HG03457 (cell line): ENCODE measurements around the gene ANKRD10.
A peak's percentile ranks its signal among the peaks of the same experiment; 100 is the strongest.
"Not testable (repeated sequence)": the region's sequence is repeated elsewhere in the genome, so short reads cannot be mapped to it uniquely, and the experiment has no call there.

ENCODE experiments used
- ATAC-seq: cut with Tn5 transposase; IDR thresholded peaks from one replicate; pipeline ENCODE4 v1.9.1; 2021; ENCODE audit warnings: moderate number of reproducible peaks; ENCODE audit not compliant: unreplicated experiment

The ANKRD10 gene

DNA sequence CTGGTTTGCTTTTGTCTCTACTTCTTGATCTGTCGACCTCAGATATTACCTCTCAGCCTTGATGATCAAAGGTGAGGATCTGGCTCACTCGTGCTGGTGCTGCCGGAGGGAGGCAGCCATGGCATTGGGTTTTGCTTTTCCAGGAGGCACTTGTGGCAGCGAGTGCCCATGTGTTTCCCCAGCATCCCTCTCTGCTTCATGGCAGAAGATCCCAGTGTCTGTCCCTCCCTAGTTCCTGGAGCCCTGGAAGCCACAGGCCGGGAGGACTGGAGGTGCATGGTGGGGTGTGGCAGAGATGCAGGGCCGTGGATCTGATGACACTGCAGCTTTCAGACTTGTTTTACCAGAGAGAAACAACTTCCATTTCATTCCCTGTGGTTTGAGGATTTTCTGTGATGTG, 47.5 kb downstream of the ANKRD10 start:
- no peak for ATAC-seq

DNA sequence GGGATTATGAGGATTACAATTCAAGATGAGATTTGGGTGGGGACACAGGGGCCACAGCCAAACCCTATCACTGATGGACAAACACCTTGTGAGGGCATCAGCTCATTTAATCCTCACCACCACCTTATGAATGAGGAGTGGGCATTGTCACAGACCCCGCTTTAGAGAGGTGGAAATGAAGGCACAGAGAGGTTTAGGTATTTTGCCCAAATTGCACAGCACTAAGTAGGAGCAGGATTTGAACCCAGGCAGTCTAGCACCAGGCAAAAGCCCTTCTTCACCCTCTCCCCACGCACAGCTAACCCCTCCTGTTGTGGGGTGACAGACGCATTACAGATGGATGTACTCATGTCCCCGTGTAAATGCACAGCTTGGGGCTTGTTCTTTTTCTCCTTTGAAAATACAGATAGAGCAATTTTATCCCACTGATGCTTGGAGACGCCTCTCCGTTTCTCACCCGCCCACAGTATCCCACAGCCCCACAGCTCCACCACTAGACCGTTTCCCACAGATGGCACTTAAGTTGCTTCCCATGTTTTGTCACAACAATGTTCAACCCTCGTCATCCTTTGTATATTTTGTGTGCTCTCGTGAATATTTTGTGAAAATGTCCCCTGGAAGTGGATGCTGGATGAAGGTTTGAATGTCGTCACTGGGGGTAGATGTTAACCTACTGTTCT, 48.2 kb downstream of the ANKRD10 start:
- ATAC-seq: no peak

DNA sequence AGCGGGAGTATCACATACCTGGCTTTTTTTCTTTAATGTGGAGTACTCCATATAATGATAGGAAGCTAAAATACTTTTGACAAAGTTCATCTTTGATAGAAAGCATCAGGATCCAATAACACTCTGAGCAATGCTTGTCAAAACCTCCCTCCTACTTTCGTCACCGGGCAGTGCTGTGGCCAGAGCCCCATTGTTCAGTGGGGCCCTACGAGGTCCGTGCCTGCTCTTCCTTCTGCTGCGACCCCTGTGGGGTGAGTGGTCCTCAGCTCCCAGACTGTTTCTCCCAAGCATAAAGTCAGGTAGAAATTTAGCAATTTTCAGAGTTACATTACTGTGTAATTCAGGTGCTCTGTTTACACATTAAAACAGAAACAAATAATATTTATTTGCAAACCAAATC, 51.2 kb downstream of the ANKRD10 start:
- ATAC-seq: no peak

DNA sequence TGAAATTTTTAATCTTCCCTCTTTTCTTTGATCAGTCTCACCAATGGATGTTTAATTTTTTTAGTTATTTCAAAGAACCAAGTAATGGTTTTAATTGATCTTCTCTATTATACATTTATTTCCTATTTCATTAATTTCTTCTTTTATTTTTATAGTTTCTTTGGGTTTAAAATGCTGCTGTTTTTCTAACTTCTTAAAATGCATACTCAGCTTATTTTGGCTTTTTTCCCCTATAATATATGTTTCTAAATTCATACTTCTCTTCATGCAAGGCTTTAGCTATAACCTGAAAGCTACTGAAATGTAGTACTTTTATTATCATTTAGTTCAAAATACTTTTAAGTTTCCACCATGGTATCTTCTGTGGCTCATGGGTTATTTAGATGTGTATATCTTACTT, 53.9 kb downstream of the ANKRD10 start:
- ATAC-seq: no peak

DNA sequence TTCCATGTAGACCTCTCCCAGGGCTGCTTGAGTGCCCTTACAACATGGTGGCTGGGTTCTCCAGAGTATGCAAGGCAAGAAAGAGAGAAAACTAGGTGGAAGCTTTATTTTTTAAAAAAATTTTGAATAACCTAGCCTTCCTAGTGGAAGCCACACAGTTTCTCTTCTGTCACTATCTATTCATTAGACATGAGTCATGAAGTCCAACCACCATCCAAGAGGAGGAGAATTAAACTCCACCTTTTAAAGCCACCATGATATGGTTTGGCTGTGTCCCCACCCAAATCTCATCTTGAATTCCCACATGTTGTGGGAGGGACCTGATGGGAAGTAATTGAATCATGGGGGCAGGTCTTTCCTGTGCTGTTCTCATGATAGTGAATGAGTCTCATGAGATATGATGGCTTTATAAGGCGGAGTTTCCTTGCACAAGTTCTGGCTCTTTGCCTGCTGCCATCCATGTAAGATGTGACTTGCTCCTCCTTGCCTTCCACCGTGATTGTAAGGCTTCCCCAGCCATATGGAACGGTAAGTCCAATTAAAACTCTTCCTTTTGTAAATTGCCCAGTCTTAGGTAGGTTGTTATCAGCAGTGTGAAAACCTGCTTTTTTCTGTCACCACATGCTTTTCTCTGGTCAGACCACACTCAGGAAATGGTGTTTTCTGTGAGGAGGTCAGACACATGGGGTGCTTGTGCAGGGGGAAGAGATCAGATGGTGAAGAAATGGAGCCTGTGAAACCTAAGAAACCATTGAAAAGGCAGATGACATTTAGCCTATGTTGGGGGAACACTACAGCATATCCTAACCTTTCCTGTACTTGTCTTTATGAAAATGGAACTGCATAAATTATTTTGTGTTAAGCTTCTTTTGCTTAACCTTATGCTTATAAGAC, 57.7 kb downstream of the ANKRD10 start:
- ATAC-seq: peak; percentile 74

DNA sequence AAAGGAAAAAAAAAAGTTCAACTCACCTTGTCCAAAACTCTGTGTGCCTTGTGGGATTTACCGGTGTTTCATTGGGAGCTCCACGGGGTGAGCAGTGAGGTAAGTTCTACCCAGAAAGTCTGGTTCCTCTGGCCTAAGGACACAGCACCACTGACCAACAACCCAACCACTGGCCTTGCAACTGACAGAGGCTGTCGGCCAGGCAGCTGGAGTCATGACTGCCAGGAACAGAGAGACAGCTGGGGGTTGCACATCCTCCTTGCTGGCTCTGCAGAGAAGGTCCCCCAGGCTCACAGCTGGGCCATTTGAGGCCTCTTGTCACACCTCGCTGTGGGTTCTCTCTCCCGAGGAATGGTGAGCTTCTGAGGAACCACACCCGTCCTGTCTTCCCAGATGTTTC, 59.5 kb downstream of the ANKRD10 start:
- ATAC-seq: no peak

DNA sequence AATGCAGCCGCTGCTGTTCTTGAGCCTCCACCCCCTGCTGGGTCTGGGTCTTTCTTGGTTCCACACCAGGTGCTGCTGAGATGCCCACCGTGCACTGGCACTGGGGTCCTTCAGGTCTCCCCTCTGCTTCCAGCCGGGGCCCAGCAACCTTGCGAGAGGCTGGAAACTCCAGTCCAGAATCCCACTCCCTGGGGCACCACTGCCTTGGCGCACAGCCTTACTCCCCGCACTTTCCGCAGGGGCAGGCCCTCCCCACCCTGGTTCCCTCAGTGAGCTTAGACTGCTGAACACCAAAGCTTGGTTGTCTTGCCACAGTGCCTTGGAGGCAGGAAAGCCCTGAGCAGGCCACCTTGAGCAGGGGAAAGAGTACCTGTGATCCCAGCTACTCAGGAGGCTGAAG, 60.0 kb downstream of the ANKRD10 start:
- ATAC-seq: no peak

DNA sequence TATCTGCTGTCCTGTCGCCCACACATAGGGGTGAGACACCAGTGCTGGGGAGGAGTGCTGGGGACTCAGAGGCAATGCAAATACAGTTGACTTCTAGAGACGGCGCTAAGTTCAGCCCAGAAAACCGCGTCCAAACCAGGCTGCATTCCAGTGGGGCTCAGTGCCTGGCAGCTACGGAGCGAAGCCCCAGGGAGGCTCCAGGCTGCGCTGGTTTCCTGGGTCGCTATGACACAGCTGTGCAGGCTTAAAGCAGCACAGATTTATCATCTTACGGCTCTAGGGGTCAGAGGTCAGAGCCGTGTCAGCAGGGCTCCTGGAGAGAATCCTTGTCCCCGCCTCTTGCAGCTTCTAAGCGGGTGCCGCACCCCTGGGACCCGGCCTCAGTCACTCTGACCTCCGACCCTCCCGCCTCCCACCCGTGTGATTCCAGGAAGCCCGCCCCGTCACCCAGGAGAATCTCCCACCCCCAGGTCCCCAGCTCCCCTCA, 61.6 kb downstream of the ANKRD10 start:
- ATAC-seq: no peak

DNA sequence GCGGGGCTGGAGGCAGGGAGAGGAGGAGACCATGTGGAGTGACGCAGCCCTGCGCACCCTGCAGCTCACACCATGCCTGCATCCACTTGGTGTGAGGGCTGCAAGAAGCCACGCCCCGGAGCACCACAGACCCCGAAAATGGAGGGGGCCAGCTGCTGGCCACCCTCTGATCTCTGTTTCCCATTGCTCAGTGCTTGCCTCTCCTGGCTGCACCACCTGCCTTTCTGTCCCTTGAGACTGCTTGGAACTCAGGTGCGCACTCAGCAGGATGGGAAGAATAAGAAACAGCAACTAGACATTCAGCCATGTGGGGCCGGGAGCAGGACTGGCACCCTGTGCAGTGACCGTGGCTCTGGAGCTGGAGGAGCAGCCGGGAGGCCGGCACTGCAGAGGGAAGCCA, 64.0 kb downstream of the ANKRD10 start:
- no peak for ATAC-seq

DNA sequence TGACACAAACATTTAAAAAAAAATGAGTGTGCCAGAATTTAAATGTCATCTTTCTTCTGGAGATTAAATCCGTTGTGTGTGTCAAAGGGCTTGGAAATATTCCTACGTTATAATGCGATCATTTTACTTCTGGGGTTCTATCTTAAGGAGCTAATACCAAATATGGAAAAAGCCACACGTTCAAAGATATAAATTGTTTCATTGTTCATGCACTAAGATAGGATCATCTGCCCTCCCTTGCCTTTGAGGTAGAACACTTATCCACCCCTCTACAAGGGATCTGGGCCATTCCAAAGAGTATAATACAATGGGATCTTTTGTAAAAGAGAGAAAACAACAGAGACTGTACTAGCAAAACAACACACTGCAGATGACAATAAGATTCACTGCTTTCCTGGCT, 64.9 kb downstream of the ANKRD10 start:
- no peak for ATAC-seq

DNA sequence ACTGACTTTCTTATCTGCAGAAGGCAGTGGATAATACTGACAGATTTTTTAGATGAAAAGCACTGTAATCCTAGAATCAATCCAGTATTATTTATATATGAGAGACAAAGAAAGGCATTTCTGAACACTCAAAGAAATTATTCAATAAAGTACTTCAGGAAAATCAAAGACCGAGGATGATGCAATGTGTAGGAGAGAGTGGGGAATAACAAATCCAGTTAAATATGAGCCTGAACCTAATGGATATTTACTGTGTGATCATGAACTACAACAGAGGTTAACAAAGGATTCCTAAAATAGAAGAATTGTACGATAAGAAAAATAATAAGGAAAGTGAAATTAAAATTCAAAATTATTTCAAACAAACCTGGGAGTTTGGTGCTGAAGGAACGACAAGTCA, 69.3 kb downstream of the ANKRD10 start:
- no peak for ATAC-seq

DNA sequence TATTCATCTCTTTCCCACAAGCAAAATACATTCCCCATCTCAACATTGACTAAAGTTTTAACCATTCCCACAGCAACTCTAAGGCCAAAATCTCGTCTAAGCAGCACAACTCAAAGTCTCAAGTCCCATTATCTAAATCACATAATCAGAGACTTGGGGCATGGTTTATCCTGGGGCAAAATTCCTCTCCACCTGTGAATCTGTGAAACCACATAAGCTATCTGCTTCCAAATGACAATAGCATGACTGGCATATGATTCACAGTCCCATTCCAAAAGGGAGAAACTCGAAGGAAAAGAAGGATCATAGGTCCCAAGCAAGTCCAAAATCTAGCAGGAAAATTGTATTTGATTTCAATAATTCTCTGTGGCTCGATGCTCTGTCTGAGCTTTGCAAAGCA, 73.0 kb downstream of the ANKRD10 start:
- ATAC-seq: no peak

DNA sequence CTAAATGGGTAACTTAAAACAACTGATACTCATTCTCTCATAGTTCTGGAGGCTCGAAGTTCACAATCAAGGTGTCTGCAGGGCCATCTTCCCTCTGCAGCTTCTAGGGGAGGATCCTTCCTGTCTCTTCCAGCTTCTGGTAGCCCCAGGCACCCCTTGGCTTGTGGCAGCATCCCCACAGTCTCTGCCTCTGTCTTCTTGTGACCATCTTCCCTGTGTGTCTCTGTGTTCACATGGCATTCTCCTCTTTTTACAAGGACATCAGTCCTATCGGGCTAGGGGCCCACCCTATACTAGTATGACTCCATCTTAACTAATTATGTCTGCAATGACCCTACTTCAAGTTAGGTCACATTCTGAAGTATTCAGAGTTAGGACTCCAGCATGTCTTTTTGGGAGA, 73.5 kb downstream of the ANKRD10 start:
- no peak for ATAC-seq

DNA sequence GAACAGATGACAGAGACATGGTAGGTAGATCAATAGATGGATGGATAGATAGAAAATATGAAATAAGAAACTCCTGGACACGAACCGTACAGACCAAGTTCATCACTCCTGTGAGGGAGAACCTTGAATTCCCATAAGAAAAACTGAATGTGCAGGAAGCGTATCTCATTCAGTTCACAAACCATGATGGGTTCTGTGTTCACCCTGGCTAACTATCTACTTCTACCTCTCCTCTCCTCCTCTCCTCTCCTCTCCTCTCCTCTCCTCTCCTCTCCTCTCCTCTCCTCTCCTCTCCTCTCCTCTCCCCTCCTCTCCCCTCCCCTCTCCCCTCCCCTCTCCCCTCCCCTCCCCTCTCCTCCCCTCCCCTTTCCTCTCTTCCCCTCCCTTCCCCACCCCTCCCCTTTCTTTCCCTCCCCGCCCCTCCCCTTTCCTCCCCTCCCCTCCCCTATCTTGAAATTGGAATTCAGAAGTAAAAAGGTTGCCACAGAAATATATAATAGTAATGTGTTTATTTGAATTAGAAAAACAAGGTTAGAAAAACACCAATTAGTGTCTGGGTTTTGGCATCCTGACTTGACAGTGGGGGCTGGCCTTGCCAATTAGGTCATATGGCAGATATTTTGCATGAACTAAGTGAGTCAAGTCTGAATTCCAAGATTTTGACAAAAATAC, 75.9 kb downstream of the ANKRD10 start:
- no peak for ATAC-seq

DNA sequence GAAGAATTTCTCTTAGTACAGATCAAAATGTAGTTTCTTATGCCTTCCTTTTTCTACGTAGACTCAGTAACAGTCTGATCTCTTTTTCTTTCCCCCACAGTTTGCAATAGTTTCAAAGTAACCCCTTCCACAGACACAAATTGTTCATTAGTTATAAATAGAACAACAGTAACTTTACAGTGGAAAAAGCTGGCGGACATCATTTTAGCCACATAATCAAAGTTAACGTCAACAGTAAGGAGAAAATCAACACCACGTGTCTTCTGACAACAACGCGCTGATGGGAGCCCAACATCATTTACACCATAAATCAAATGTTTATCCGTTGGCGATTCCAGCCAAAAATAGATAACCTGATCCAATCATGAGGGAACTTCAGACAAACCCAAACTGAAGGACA, 76.8 kb downstream of the ANKRD10 start:
- no peak for ATAC-seq

DNA sequence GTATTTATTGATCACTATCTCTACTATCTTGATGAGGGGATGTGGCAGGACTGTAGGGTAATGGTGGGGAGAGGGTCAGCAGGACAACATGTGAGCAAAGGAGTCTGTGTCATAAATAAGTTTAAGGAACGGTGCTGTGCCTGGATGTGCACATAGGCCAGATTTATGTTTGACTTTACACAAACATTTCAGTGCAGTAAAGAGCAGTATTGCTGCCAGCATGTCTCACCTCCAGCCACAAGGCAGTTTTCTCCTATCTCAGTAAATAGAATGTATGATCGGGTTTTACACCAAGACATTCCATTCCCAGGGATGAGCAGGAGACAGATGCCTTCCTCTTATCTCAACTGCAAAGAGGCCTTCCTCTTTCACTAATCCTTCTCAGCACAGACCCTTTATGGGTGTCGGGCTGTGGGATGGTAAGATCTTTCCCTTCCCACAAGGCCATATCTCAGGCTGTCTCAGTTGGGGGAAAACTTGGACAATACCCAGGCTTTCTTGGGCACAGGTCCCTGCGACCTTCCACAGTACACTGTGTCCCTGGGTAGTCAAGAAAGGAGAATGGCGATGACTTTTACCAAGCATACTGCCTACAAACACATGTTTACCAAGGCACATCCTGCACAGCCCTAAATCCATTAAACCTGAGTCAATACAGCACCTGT, 77.3 kb downstream of the ANKRD10 start:
- ATAC-seq: not testable (repeated sequence)

DNA sequence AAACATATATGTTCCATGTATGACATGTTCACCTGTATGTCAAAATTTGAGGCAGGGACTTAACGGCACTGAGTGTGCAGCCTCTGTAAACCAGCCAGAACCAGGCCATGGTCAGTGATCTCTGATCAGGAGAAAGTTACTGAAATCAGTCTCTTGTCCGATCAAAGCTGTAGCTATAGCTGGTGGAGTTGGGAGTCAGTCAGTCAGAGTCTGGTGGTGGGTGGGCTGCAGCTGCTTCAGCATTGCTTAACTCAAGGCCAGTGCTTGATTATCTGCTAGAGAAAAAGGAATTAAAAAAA, 78.3 kb downstream of the ANKRD10 start:
- ATAC-seq: no peak

DNA sequence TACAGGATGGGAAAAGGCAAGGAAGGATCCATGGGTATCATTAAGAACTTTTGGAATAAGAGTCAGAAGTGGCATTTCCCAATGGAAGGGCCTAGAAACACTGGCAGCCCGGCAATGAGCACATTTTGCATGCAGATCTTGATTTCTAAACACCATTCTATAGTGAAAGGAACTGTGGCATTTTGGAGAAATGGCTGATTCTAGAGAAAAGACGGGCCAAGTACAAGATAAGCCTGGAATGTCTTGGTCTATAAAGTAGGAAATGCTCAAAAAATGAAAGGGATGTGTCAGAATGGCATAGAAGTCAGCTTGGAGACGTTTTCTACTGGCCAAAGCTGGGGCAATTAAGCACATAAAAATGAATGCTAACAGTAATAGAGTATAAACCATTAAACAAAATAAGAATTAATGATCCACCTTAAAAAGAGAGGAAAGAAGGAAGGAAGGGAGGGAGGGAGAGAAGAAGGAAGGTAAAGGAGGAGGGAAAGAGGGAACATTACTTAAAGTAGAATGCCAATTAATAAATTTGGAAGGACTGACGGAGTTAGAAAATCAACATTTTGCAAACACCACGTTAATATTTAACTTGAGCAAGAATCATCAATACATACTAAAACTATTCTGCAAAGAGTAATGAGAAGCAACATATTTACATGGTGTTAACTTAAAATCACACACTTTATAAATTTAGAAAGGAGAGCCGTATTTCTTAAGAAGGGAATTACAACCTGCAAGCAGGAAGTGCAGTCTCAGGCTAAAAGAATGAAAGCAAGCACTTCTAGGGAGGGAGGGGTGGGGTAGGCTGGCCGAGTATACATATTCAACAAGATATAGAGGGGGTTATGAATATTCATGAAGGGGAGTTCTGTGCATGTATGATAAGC, 78.9 kb downstream of the ANKRD10 start:
- ATAC-seq: no peak

DNA sequence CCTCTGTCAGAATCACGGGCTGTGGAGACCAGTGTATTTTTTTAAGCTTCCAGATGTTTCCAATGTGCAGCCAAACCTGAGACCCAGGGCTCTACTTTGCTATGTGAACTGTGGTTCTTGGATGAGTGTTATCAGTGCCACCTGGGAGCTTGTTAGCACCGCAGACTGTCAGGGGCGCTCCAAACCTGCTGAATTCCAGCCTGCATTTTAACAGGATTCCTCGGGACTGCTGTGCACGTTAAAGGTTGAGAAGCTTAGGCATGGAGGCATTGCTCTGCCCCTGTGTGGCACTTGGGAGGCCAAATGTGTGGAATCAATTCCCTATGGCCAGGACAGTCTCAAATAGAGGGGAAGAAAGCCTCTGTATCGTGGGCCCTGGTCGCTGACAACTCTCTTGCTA, 80.3 kb downstream of the ANKRD10 start:
- no peak for ATAC-seq

DNA sequence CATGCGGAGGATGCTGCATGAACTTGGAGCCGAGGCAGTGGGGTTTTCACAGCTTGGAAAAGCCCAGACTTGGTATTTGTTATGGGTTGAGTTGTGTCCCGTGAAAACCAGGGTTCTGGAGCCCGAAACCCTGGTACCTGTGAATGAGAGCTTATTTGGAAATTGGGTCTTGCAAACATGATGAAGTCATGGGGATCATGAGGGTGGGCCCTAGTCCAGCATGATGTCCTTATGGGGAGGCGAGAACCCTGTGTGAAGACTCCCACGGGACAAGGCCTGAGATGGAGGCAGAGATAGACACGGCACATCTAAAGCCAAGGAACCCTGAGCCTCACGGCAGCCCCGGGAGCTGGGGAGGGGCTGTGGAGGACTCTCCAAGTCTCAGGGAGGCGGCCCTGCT, 82.3 kb downstream of the ANKRD10 start:
- ATAC-seq: no peak

DNA sequence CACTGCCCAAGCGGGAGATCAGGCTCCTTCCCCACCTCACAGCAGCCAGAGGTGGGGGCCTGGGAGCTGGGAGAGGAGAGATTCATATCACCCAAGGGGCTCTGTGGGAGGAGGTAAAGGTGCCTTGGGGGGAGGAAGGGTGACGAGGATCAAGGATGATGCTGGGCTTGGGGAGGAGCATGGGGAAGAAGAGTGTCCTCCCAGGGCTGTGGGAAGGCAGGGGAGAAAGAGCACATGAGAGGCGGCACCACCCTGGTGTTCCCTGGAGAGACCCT, 82.7 kb downstream of the ANKRD10 start:
- ATAC-seq: no peak
